HG03378 (cell line): ENCODE data around the gene ZDHHC11.
"Not testable (repeated sequence)": the region's sequence is repeated elsewhere in the genome, so short reads cannot be mapped to it uniquely, and the experiment has no call there.

Experiments
- ATAC-seq: cut with Tn5 transposase; IDR thresholded peaks from one replicate; pipeline ENCODE4 v1.9.1; 2021; ENCODE audit warnings: mild to moderate bottlenecking, moderate library complexity; ENCODE audit not compliant: unreplicated experiment

The ZDHHC11 gene

GRCh38 chr5:816176-816575, 34.6 kb downstream of the ZDHHC11 start:
- ATAC-seq = no peak

DNA sequence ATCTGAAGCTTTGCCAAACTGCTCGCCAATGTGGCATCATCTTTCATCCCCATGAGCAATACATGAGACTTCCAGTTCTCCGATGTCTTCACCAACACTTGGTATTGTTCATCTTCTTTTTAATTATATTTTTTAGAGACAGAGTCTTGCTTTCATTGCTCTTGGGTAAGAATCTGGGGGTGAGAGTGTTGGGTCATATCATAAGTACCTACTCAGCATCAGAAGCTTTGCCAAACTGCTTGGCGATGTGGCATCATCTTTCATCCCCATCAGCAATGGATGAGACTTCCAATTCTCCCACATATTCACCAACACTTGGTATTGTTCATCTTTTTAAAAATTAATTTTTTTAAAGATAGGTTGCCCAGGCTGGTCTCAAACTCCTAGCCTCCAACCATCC, 35.3 kb downstream of the ZDHHC11 start:
- ATAC-seq = no peak

DNA sequence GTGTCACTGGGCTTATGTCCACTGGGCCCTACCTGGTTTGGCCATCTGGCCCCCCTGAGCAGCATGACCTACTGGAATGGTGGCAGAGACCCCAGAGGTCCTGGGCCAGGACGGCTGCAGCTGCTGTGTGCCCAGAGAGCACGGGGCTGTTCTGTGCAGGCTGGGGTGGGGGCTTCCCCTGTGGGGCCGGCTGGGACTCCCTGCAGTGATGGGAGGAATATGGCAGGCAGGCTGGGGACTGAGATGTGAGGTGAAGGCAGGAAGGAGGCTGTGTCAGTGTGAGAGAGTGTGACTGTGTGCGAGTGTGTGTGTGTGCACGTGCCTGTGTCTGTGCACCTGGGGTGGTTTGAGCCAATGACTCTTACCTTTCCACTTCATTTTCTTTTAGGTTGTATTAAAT, 37.2 kb downstream of the ZDHHC11 start:
- ATAC-seq = not testable (repeated sequence)

DNA sequence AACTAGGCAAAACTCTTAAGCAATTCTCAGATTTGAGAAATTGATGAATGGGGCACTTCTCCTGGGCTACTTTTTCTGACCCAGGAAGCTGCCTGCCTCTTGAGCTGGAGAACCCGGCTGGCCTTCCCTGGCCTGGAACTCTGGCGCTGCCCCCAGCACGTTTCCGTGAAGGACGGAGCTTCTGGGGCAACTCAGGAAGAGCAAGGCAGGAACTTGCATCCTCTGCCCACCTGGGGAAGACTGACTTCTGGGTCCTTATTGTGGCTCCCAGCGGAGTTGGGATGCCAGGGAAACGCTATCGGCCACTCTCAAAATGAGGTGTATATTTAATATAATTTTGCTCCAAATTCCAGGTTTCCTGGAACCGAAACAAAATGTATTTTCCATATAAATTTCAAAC, 39.4 kb downstream of the ZDHHC11 start:
- ATAC-seq = not testable (repeated sequence)

DNA sequence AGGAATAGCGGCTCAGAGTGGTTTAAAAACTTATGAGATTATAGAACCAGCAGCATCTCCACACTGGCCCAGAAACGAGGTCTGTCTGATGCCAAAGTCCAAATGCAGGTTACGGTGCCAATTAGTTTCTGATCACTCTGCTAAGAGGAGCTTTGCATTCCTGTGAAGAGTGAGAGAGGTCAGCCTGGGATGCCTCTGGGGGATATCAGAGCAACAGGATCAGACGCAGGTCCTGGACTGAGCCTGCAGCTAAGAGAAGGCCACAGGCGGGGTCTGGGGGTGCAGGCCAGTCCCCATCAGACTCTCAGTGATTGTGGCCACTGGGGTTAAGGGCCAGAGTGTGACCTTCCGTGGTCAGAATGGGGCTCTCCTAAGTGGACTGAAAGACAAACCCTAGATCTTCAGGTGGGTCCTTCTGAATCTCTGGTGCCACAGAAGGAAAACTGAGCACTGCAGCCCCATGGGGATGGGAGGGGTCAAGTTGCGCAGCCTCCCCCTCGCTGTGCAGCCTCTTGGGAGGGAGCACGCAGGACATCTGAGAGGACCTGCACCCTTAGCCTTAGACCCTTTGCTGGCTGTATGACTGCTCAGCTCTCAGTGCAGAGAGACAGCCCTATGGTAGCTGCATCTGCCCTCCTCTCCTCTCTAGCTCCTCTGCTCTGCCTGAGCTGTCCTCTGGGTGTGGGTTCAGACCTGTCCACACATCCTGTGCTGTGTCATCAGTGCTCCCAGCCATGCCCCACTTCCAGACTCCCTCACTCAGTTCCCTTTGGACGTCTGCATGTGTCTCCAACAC, 42.9 kb downstream of the ZDHHC11 start:
- ATAC-seq = not testable (repeated sequence)

GRCh38 chr5:801472-801871, 49.3 kb downstream of the ZDHHC11 start:
- ATAC-seq = no peak

GRCh38 chr5:801055-801454, 49.7 kb downstream of the ZDHHC11 start:
- ATAC-seq = not testable (repeated sequence)

GRCh38 chr5:798505-799138, 52.2 kb downstream of the ZDHHC11 start:
- ATAC-seq = not testable (repeated sequence)

DNA sequence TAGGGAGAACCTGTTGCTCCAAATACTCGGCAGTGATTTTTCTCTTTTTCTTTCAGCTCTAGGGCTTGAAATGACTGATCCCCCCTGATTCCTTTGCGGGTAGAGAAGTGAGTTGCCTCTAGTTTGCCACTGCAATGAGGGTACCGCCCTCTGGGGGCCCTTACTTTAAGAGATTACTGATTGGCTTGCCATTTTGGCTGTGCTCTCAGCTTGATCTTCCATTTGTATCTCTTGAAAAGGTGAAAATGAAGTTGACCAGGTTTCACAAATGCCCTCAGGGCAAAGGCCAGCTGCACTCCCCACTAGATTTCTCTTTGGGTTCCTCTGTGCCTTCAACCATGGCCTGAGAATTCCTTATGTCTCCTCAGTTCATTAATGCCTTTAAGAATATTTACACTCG, 52.8 kb downstream of the ZDHHC11 start:
- not testable (repeated sequence) for ATAC-seq

DNA sequence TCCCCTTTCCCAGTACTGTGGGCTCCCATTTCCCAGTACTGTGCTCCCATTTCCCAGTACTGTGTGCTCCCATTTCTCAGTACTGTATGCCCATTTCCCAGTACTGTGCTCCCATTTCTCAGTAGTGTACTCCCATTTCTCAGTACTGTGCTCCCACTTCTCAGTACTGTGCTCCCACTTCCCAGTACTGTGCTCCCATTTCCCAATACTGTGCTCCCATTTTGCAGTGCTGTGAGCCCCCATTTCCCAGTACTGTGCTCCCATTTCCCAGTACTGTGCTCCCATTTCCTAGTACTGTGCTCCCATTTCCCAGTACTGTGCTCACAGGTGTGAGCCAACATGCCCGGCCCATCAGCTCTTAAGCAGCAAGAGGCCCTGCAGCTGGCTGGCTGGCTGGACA, 54.9 kb downstream of the ZDHHC11 start:
- ATAC-seq = not testable (repeated sequence)

- not testable (repeated sequence) for ATAC-seq
These were observed 55.8 kb downstream of the ZDHHC11 start for GRCh38 chr5:794948-795347.

DNA sequence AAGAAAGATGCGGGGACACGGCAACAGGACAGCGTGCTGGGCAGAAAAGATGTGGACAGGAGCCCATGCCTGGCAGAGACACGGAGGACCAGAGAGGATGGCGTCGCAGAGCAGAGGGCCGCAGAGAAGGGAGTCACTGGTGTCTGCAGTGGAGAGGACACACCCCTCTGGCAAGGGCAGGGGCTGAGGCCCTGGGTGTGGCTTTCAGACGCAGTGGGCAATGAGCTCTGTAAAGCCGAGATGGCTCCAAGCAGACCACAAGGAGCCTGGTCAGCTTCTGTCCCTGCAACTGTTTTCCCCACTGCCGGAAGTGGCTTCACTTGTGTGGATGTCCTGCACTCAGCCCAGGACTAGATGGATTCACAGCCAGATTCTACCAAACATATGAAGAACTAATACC, 62.1 kb downstream of the ZDHHC11 start:
- ATAC-seq = not testable (repeated sequence)

DNA sequence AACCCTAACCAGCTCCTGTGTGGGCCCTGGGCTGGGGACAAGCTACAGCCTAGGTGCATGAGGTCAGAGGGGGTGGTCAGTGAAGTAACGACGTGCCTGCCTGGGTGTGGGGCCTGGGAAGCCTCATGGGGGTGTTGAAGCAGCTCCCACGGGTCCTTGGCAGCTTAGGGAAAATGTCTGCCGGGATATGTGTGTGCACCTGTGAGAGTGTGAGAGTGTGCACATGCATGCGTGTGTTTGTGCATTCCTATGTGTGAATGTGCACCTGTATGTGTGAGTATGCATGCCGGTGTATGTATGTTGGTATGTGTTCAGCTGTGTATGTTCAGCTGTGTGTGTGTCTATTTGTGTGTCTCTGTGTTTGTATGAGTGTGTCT, 62.9 kb downstream of the ZDHHC11 start:
- not testable (repeated sequence) for ATAC-seq

GRCh38 chr5:787224-787856, 63.4 kb downstream of the ZDHHC11 start:
- ATAC-seq = not testable (repeated sequence)

GRCh38 chr5:785181-785705, 65.5 kb downstream of the ZDHHC11 start:
- not testable (repeated sequence) for ATAC-seq

- not testable (repeated sequence) for ATAC-seq
These were observed 66.2 kb downstream of the ZDHHC11 start, which contains the start of gene ZDHHC11B for GRCh38 chr5:784428-785177. Gene ZDHHC11B, minus strand, starts transcription at chr5:784729. Its CDS starts 17,810 bp downstream, at chr5:766919.

- ATAC-seq = not testable (repeated sequence)
These were observed 66.8 kb downstream of the ZDHHC11 start for GRCh38 chr5:783881-784427.

DNA sequence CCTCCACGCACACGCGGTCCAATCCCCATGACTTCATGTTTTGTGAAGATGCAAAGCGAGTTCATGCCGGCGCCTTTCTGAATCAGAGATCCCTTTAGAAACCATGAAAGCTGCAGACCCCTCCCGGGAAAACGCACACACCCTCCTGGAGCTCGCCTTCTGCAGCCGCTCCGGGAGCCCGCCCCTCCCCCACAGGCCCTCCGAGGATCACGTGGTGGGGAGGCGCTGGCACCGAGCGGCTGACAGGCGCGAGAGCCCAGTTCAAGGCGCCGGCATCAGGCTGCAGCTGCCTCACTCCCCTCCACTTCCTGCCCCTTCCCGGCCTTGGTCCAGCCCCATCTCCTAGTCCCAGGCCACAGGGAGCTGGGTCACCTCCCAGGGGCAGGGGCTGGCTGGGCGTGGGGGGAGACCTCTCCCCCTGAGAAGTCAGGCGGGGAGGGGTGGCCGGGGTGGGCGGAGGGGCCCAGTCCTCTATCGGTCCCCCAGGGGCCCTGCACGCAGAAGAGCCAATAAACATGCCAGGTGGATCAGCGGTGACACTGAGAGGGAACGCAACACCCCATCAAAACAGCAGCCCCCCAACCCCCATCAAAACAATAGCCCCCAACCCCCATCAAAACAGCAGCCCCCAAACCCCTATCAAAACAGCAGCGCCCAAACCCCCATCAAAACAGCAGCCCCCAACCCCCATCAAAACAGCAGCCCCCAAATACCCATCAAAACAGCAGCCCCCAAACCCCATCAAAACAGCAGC, 67.6 kb downstream of the ZDHHC11 start:
- ATAC-seq = not testable (repeated sequence)

DNA sequence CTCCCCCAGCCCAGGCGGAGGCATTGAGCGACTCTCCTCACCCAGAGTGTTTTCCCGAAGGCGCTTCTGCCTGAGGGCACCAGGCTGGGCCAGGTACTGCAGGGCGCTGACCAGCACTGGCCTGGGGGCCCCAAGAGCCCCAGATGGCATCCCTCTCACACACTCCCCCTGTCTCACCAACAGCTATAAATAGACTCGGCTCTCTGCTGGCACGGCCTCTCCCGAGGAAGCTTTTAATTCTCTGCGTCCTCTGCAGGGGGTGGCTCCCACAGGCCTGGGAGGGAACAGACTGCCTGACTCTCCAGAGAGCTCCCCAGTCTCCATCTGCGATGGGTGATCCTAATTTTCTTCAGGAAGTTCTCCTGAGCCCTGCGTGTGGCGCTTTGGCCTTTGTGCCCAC, 68.4 kb downstream of the ZDHHC11 start:
- ATAC-seq = not testable (repeated sequence)

- ATAC-seq = not testable (repeated sequence)
These were observed 70.2 kb downstream of the ZDHHC11 start for GRCh38 chr5:780571-780970.
